Duodenal mucosa (tissue), 2 donors: ENCODE measurements around the gene LRRC59.
"Not testable (repeated sequence)": the region's sequence is repeated elsewhere in the genome, so short reads cannot be mapped to it uniquely, and the experiment has no call there.

Experiments used
- H3K27ac ChIP-seq: one replicate; pipeline ENCODE4 v1.7.0; 2013; ENCODE audit warnings: low read depth, low read length
- H3K27me3 ChIP-seq, 2 donors: one replicate each; pipeline ENCODE4 v1.7.0; 2013; ENCODE audit warnings: low read length in 2 of 2, control low read depth in 1 of 2; ENCODE audit not compliant: insufficient read depth in 2 of 2, control insufficient read depth in 1 of 2
- H3K36me3 ChIP-seq, 2 donors: one replicate each; pipeline ENCODE4 v1.7.0; 2013; ENCODE audit warnings: low read length in 2 of 2, control low read depth in 1 of 2; ENCODE audit not compliant: insufficient read depth in 2 of 2, control insufficient read depth in 1 of 2
- H3K4me1 ChIP-seq, 2 donors: one replicate each; pipeline ENCODE4 v1.7.0; 2013; ENCODE audit warnings: low read length in 2 of 2, control low read depth in 1 of 2; ENCODE audit not compliant: insufficient read depth in 2 of 2, control insufficient read depth in 1 of 2
- H3K4me3 ChIP-seq, 2 donors: one replicate each; pipeline ENCODE4 v1.7.0; 2013; ENCODE audit warnings: low read length in 2 of 2, low read depth in 1 of 2
- H3K9ac ChIP-seq, 2 donors: one replicate each; pipeline ENCODE4 v1.7.0; 2013; ENCODE audit warnings: low read length in 2 of 2, low read depth in 1 of 2
- H3K9me3 ChIP-seq, 2 donors: one replicate each; pipeline ENCODE4 v1.7.0; 2013; ENCODE audit warnings: low read length in 2 of 2, control low read depth in 1 of 2; ENCODE audit not compliant: control insufficient read depth in 1 of 2

Gene LRRC59

GRCh38 chr17:50432125-50432762 lies 34.9 kb upstream of the LRRC59 start:
- H3K4me1 ChIP-seq = peaks cover 21 to 26% of the 10 kb centered on the region in 2 donors
- no peak overlapping the region for H3K4me3 ChIP-seq
- H3K9me3 ChIP-seq = no peaks in the 10 kb centered on the region
- H3K27me3 ChIP-seq = no peaks in the 10 kb centered on the region
- no peak overlapping the region for H3K9ac ChIP-seq
- H3K27ac ChIP-seq = no peak overlapping the region
- H3K36me3 ChIP-seq = no peaks in the 10 kb centered on the region

- Histone ChIP-seq H3K4me3 (no peak overlapping the region), H3K9me3 (no peaks in the 10 kb centered on the region), H3K4me1 (peaks cover 30 to 35% of the 10 kb centered on the region in 2 donors), H3K36me3 (no peaks in the 10 kb centered on the region), H3K9ac (no peak overlapping the region), H3K27me3 (no peaks in the 10 kb centered on the region), H3K27ac (no peak overlapping the region)
Measured at GRCh38 chr17:50430821-50431618, 33.7 kb upstream of the LRRC59 start.

DNA sequence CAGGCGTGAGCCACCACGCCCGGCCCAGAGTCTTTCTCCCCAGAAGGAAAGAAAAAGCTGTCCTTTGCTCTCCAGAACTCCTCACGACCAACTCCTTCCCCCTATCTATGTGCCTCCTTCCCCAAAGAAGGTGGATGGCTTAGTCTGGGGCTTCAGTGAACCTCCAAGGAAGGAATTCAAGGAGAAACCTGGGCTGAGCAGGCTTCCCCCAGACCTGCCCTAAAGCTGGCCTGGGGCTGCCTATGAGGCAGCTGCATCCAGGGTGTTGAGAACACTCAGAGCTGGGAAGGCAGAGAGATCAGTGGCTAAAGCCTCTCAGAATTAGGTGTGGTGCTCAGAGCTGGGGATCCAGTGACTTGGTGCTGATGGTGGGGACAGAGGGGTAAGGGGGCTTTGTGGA lies 32.5 kb upstream of the LRRC59 start:
- no peak overlapping the region for H3K27ac ChIP-seq
- no peak overlapping the region for H3K4me3 ChIP-seq
- H3K9ac ChIP-seq = no peak overlapping the region
- H3K9me3 ChIP-seq = no peaks in the 10 kb centered on the region
- no peaks in the 10 kb centered on the region for H3K27me3 ChIP-seq
- H3K36me3 ChIP-seq = no peaks in the 10 kb centered on the region
- H3K4me1 ChIP-seq = peaks cover 40 to 45% of the 10 kb centered on the region in 2 donors

- Histone ChIP-seq H3K9me3 (no peaks in the 10 kb centered on the region), H3K4me3 (peak overlapping the region; percentile 13 to 43), H3K4me1 (peaks cover 48 to 54% of the 10 kb centered on the region in 2 donors), H3K36me3 (no peaks in the 10 kb centered on the region), H3K27me3 (no peaks in the 10 kb centered on the region), H3K9ac (no peak overlapping the region), H3K27ac (no peak overlapping the region)
Measured at GRCh38 chr17:50428831-50429424, 31.6 kb upstream of the LRRC59 start.

- not testable (repeated sequence) for H3K27me3 ChIP-seq, H3K9me3 ChIP-seq, H3K36me3 ChIP-seq, H3K27ac ChIP-seq
- peak overlapping the region in 1 of 2 donors; percentile 40 for H3K9ac ChIP-seq
- peak overlapping the region in 1 of 2 donors; percentile 97 for H3K4me3 ChIP-seq
- H3K4me1 ChIP-seq = peaks cover 53 to 58% of the 10 kb centered on the region in 2 donors
Measured at GRCh38 chr17:50428126-50428525, 30.8 kb upstream of the LRRC59 start.

GRCh38 chr17:50426814-50427787 lies 29.8 kb upstream of the LRRC59 start:
- Histone ChIP-seq H3K36me3 (no peaks in the 10 kb centered on the region), H3K27me3 (no peaks in the 10 kb centered on the region), H3K9me3 (no peaks in the 10 kb centered on the region), H3K4me3 (peak overlapping the region; percentile 74 to 97), H3K27ac (peak overlapping the region; percentile 75), H3K4me1 (peaks cover 53 to 58% of the 10 kb centered on the region in 2 donors), H3K9ac (peak overlapping the region; percentile 66 to 78)

DNA sequence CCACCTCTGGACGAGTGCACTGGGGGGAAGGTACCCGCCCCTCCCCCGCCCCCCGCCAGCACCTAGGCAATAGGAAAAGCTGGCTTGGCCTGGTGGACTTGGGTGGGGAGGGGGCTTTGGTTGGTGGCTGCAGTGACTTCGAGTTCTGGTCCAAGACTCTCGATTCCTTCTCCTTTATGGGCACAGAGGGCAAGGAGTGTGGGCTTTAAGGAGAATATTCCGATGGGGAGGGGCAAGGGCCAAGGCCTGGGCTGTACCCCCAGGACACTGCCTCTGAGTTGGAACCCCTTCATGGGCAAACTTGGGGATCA lies 29.1 kb upstream of the LRRC59 start:
- peak overlapping the region; percentile 66 to 78 for H3K9ac ChIP-seq
- H3K36me3 ChIP-seq = no peaks in the 10 kb centered on the region
- H3K4me3 ChIP-seq = peak overlapping the region; percentile 74 to 97
- no peaks in the 10 kb centered on the region for H3K27me3 ChIP-seq
- peaks cover 53 to 58% of the 10 kb centered on the region in 2 donors for H3K4me1 ChIP-seq
- H3K27ac ChIP-seq = peak overlapping the region; percentile 75
- no peaks in the 10 kb centered on the region for H3K9me3 ChIP-seq

- Histone ChIP-seq H3K4me1 (peaks cover 54 to 62% of the 10 kb centered on the region in 2 donors), H3K36me3 (no peaks in the 10 kb centered on the region), H3K9ac (peak within 1 kb of the TSS; percentile 66 to 78)
Measured at GRCh38 chr17:50425682-50426471, 28.6 kb upstream of the LRRC59 start, which contains the start of gene ACSF2. TSS of gene ACSF2 (plus strand) at chr17:50426218. CDS start at chr17:50426262, 44 bp downstream.

DNA sequence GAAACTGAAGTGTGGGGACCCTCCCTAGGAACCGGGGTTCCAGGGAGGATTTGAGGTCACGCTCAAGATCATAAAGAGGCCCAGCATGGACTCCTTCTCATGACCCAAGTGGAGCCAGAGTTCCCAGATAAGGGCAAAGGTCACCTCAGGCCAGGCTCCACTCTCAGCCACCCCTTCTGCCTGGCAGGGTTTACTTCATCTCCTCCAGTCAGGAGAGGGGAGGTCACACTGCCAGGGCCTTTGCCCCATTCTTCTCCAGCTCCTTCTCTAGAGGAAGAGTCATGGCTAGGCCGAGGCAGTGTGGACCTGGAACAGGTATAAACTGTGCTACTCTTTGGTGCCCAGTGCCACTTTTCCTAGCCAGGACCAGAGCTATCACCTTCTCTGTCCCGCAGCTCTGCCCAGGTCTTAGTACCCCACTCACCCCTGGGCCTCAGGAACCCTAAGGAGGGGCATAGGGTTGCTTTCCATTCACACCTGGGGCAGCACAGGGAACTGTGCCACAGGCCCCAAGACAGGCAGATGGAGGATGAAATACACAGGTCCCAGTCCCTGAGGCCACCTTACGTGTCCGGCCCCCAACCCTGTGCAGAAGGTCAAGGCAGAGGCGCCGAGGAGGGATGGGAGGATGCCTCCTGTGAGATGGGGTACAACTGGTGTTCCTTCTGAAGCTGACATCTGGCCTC lies 27.8 kb upstream of the LRRC59 start:
- no peaks in the 10 kb centered on the region for H3K27me3 ChIP-seq
- H3K9ac ChIP-seq = peak overlapping the region; percentile 52 to 77
- no peaks in the 10 kb centered on the region for H3K9me3 ChIP-seq
- peak overlapping the region; percentile 41 for H3K27ac ChIP-seq
- peak overlapping the region; percentile 72 to 97 for H3K4me3 ChIP-seq
- peaks cover 56 to 66% of the 10 kb centered on the region in 2 donors for H3K4me1 ChIP-seq
- H3K36me3 ChIP-seq = no peaks in the 10 kb centered on the region

More at GRCh38 chr17:50425682-50426471, 28.6 kb upstream of the LRRC59 start, which contains the start of gene ACSF2:
- Histone ChIP-seq H3K9me3 (no peaks in the 10 kb centered on the region), H3K27me3 (no peaks in the 10 kb centered on the region), H3K27ac (peak within 1 kb of the TSS; percentile 75), H3K4me3 (peak within 1 kb of the TSS; percentile 74 to 97)
